Fibroblast of villous mesenchyme (primary cell): ENCODE measurements around the gene ECE1. TPM values are rescaled to one million over a fixed set of nuclear protein-coding genes. Genes with fewer than 3 reads are reported as not detected.
A peak's percentile ranks its signal among the peaks of the same experiment; 100 is the strongest.
"Not testable (repeated sequence)": the region's sequence is repeated elsewhere in the genome, so short reads cannot be mapped to it uniquely, and the experiment has no call there.

Experiments used
- DNase-seq: peaks from one replicate; pipeline ENCODE4 v3.0.0-alpha.2; 2010; ENCODE audit warnings: low read depth
- H3K4me3 ChIP-seq: 2 replicates; pipeline ENCODE4 v1.5.1; 2011; ENCODE audit warnings: low read depth, mild to moderate bottlenecking, low read length
- total RNA-seq: library from RNA; depleted of rRNA; stranded (reverse); fragments of >200 nt; gene quantifications from 2 replicates; pipeline ENCODE4 v1.2.3, GENCODE V29; 2012
- TF ChIP-seq, protein P1 (sequence below): IDR thresholded peaks from 2 replicates; pipeline ENCODE4 v1.5.1; 2012; ENCODE audit warnings: low read depth, mild to moderate bottlenecking, low read length; ENCODE audit not compliant: insufficient read depth

Gene ECE1
- total RNA-seq, 1 donor, result 127 TPM

DNA sequence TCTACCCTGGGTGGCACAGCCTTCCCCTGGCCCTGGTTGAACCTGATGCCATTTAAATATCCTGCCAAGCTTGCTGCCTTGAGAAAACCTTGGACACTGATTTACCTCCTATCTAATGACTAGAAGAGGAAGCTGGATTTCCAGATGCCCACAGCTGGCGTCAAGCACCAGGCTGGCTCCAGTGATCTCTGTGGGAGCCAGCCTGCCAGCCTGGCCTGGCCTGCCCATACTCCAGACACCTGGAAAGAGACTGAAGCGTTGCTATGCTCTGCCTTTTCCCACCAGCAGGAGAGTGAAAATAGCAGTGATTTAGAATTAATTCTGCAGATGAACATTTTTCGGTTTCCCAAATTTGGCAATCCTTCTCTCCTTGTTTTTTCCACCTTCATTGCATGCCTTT is 102.0 kb downstream of the ECE1 start:
- no peak overlapping the region for H3K4me3 ChIP-seq
- DNase-seq, result no peak
- TF ChIP-seq, protein P1, sequence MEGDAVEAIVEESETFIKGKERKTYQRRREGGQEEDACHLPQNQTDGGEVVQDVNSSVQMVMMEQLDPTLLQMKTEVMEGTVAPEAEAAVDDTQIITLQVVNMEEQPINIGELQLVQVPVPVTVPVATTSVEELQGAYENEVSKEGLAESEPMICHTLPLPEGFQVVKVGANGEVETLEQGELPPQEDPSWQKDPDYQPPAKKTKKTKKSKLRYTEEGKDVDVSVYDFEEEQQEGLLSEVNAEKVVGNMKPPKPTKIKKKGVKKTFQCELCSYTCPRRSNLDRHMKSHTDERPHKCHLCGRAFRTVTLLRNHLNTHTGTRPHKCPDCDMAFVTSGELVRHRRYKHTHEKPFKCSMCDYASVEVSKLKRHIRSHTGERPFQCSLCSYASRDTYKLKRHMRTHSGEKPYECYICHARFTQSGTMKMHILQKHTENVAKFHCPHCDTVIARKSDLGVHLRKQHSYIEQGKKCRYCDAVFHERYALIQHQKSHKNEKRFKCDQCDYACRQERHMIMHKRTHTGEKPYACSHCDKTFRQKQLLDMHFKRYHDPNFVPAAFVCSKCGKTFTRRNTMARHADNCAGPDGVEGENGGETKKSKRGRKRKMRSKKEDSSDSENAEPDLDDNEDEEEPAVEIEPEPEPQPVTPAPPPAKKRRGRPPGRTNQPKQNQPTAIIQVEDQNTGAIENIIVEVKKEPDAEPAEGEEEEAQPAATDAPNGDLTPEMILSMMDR, result no peak

- DNase-seq, result no peak
- TF ChIP-seq, protein P1, result no peak
- H3K4me3 ChIP-seq, result no peak overlapping the region
Observed at GRCh38 chr1:21185221-21185731, 105.0 kb downstream of the ECE1 start.

GRCh38 chr1:21184276-21184675 is 106.0 kb downstream of the ECE1 start:
- TF ChIP-seq, protein P1, result no peak
- H3K4me3 ChIP-seq, result no peak overlapping the region
- DNase-seq, result no peak

GRCh38 chr1:21182181-21182731 is 108.0 kb downstream of the ECE1 start:
- no peak for DNase-seq

DNA sequence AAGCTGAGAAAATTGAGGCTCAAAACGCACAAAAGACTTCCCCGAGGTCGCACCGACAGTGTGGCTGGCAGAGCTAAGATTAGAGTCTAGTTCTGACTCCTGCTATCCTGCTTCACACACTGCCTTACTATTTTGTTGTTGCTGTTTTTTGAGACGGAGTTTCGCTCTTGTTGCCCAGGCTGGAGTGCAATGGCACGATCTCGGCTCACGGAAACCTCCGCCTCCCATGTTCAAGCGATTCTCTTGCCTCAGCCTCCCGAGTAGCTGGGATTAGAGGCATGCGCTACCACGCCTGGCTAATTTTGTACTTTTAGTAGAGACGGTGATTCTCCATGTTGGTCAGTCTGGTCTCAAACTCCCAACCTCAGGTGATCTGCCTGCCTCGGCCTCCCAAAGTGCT is 112.0 kb downstream of the ECE1 start:
- not testable (repeated sequence) for DNase-seq, H3K4me3 ChIP-seq

More at GRCh38 chr1:21182181-21182731, 108.0 kb downstream of the ECE1 start:
- TF ChIP-seq, protein P1, result no peak
- H3K4me3 ChIP-seq, result no peak overlapping the region

GRCh38 chr1:21176586-21177555 is 113.4 kb downstream of the ECE1 start, which contains the start of gene EIF4G3:
Gene EIF4G3 (minus strand): TSS chr1:21176897. CDS start chr1:21002742, 174,155 bp downstream.
- DNase-seq, result peak; percentile 97
- peak within 1 kb of the TSS; percentile 95 for H3K4me3 ChIP-seq
- TF ChIP-seq, protein P1, result no peak
